COLO668 (cell line): ENCODE measurements around the gene CFL1.
"Not testable (repeated sequence)": the region's sequence is repeated elsewhere in the genome, so short reads cannot be mapped to it uniquely, and the experiment has no call there.

Experiments used
- DNase-seq: peaks from one replicate; lab custom pipeline; 2025; ENCODE audit not compliant: unreplicated experiment; lab: John Stamatoyannopoulos, UW

CFL1 gene

GRCh38 chr11:65844231-65844872 lies 13.6 kb downstream of the CFL1 start:
- DNase-seq: no peak

- no peak for DNase-seq
These were observed 14.2 kb downstream of the CFL1 start for GRCh38 chr11:65843811-65844210.

GRCh38 chr11:65842144-65842543 lies 15.8 kb downstream of the CFL1 start:
- no peak for DNase-seq

GRCh38 chr11:65834202-65834601 lies 23.8 kb downstream of the CFL1 start:
- no peak for DNase-seq

- DNase-seq: peak; percentile 83
These were observed 24.5 kb downstream of the CFL1 start, which contains the start of gene SNX32 for GRCh38 chr11:65833297-65834030. SNX32 (plus strand) TSS chr11:65833963; CDS start chr11:65834066, 103 bp downstream.

GRCh38 chr11:65832231-65832630 lies 25.7 kb downstream of the CFL1 start:
- DNase-seq: not testable (repeated sequence)

GRCh38 chr11:65829459-65829858 lies 28.5 kb downstream of the CFL1 start:
- no peak for DNase-seq

GRCh38 chr11:65826984-65827735 lies 30.8 kb downstream of the CFL1 start:
- no peak for DNase-seq

GRCh38 chr11:65822776-65823528 lies 35.0 kb downstream of the CFL1 start:
- DNase-seq: no peak

- DNase-seq: no peak
These were observed 36.9 kb downstream of the CFL1 start for GRCh38 chr11:65821107-65821506.

GRCh38 chr11:65817835-65818680 lies 39.9 kb downstream of the CFL1 start:
- peak; percentile 92 for DNase-seq

- DNase-seq: no peak
These were observed 40.6 kb downstream of the CFL1 start for GRCh38 chr11:65817312-65817834.

GRCh38 chr11:65816696-65817095 lies 41.3 kb downstream of the CFL1 start:
- no peak for DNase-seq

GRCh38 chr11:65814986-65815565 lies 42.9 kb downstream of the CFL1 start:
- no peak for DNase-seq

- DNase-seq: no peak
These were observed 43.6 kb downstream of the CFL1 start for GRCh38 chr11:65814131-65814985.

- DNase-seq: no peak
These were observed 46.1 kb downstream of the CFL1 start for GRCh38 chr11:65811764-65812475.

- DNase-seq: no peak
These were observed 47.7 kb downstream of the CFL1 start for GRCh38 chr11:65810046-65810868.
